Measurements from ENCODE around the gene TPST1. TPM values are rescaled to one million over a fixed set of nuclear protein-coding genes. Genes with fewer than 3 reads are reported as not detected.

TPST1 gene
- total RNA-seq, 1 donor from 2014 or later, result 21.9 TPM

DNA sequence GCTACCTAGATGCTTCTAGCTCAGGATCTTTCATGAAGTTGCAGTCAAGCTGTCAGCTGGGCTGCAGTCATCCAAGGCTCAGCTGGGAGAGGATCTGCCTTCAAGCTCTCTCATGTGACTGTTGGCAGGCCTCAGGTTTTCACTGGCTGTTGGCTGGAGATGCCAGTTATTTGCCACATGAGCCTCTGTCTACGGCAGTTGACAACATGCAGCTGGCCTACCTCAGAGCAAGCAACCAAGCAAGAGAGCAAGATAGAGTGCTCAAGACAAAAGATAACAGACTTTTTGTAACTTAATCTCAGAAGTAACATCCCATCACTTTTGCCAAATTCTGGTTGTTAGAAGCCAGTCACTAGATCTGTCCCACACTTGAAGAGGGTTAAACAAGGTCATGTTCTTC is 125.8 kb downstream of the TPST1 start:
- TF ChIP-seq, protein P1, sequence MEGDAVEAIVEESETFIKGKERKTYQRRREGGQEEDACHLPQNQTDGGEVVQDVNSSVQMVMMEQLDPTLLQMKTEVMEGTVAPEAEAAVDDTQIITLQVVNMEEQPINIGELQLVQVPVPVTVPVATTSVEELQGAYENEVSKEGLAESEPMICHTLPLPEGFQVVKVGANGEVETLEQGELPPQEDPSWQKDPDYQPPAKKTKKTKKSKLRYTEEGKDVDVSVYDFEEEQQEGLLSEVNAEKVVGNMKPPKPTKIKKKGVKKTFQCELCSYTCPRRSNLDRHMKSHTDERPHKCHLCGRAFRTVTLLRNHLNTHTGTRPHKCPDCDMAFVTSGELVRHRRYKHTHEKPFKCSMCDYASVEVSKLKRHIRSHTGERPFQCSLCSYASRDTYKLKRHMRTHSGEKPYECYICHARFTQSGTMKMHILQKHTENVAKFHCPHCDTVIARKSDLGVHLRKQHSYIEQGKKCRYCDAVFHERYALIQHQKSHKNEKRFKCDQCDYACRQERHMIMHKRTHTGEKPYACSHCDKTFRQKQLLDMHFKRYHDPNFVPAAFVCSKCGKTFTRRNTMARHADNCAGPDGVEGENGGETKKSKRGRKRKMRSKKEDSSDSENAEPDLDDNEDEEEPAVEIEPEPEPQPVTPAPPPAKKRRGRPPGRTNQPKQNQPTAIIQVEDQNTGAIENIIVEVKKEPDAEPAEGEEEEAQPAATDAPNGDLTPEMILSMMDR (conservative IDR thresholded peaks at IDR 0.05), result no peak
- H3K27me3 Mint-ChIP-seq (ENCODE audit: low read depth), result no peaks in the 10 kb centered on the region
- DNase-seq (ENCODE audit: low read depth, low spot score), result no peak
- no peak overlapping the region for H3K27ac Mint-ChIP-seq (ENCODE audit: unreplicated experiment)
- peaks cover 5% of the 10 kb centered on the region for H3K9me3 Mint-ChIP-seq
- H3K4me1 Mint-ChIP-seq, result no peaks in the 10 kb centered on the region
- no peak overlapping the region for H3K4me3 Mint-ChIP-seq
- H3K36me3 Mint-ChIP-seq (ENCODE audit: low read depth), result peaks cover 5% of the 10 kb centered on the region

DNA sequence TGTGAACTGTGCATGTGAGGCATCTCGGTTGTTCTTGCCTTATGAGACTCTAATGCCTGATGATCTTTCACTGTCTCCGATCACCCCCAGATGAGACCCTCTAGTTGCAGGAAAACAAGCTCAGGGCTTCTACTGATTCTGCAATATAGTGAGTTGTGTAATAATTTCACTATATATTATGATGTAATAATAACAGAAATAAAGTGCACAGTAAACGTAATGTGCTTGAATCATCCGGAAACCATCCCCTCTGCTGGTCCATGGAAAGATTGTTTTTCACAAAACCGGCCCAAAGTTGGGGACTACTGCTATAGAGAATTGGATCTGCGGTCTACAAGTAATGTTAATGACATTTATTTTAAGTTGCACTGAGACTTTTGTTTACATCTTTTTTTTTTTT is 126.7 kb downstream of the TPST1 start:
- no peak for DNase-seq (ENCODE audit: low read depth, low spot score)
- H3K4me1 Mint-ChIP-seq, result no peaks in the 10 kb centered on the region
- H3K27me3 Mint-ChIP-seq (ENCODE audit: low read depth), result no peaks in the 10 kb centered on the region
- peaks cover 12% of the 10 kb centered on the region for H3K36me3 Mint-ChIP-seq (ENCODE audit: low read depth)
- TF ChIP-seq, protein P1 (conservative IDR thresholded peaks at IDR 0.05), result no peak
- H3K27ac Mint-ChIP-seq (ENCODE audit: unreplicated experiment), result no peak overlapping the region
- no peak overlapping the region for H3K4me3 Mint-ChIP-seq
- H3K9me3 Mint-ChIP-seq, result peaks cover 12% of the 10 kb centered on the region

GRCh38 chr7:66333443-66333842 is 128.3 kb downstream of the TPST1 start:
- Mint-ChIP-seq H3K36me3 (ENCODE audit: low read depth) (peaks cover 16% of the 10 kb centered on the region), H3K4me3 (no peak overlapping the region), H3K4me1 (no peaks in the 10 kb centered on the region), H3K27me3 (ENCODE audit: low read depth) (no peaks in the 10 kb centered on the region), H3K27ac (ENCODE audit: unreplicated experiment) (no peak overlapping the region), H3K9me3 (peaks cover 14% of the 10 kb centered on the region)
- no peak for DNase-seq (ENCODE audit: low read depth, low spot score)
- TF ChIP-seq, protein P1 (conservative IDR thresholded peaks at IDR 0.05), result no peak

GRCh38 chr7:66335318-66335717 is 130.2 kb downstream of the TPST1 start:
- H3K27ac Mint-ChIP-seq (ENCODE audit: unreplicated experiment), result no peak overlapping the region

GRCh38 chr7:66336760-66337159 is 131.6 kb downstream of the TPST1 start:
- Mint-ChIP-seq H3K4me3 (no peak overlapping the region), H3K27me3 (ENCODE audit: low read depth) (no peaks in the 10 kb centered on the region), H3K4me1 (no peaks in the 10 kb centered on the region), H3K27ac (ENCODE audit: unreplicated experiment) (no peak overlapping the region), H3K36me3 (ENCODE audit: low read depth) (peaks cover 26% of the 10 kb centered on the region), H3K9me3 (peaks cover 28% of the 10 kb centered on the region)
- DNase-seq (ENCODE audit: low read depth, low spot score), result no peak
- TF ChIP-seq, protein P1 (conservative IDR thresholded peaks at IDR 0.05), result no peak

More at GRCh38 chr7:66335318-66335717, 130.2 kb downstream of the TPST1 start:
- Mint-ChIP-seq H3K27me3 (ENCODE audit: low read depth) (no peaks in the 10 kb centered on the region), H3K36me3 (ENCODE audit: low read depth) (peaks cover 21% of the 10 kb centered on the region), H3K4me3 (no peak overlapping the region), H3K9me3 (peaks cover 22% of the 10 kb centered on the region), H3K4me1 (no peaks in the 10 kb centered on the region)
- no peak for DNase-seq (ENCODE audit: low read depth, low spot score)
- TF ChIP-seq, protein P1 (conservative IDR thresholded peaks at IDR 0.05), result no peak

- DNase-seq (ENCODE audit: low read depth, low spot score), result no peak
- no peak overlapping the region for H3K27ac Mint-ChIP-seq (ENCODE audit: unreplicated experiment)
- H3K4me3 Mint-ChIP-seq, result no peak overlapping the region
- no peaks in the 10 kb centered on the region for H3K4me1 Mint-ChIP-seq
- TF ChIP-seq, protein P1 (conservative IDR thresholded peaks at IDR 0.05), result no peak
- H3K36me3 Mint-ChIP-seq (ENCODE audit: low read depth), result peaks cover 26% of the 10 kb centered on the region
- H3K27me3 Mint-ChIP-seq (ENCODE audit: low read depth), result no peaks in the 10 kb centered on the region
- peaks cover 28% of the 10 kb centered on the region for H3K9me3 Mint-ChIP-seq
Observed at GRCh38 chr7:66339141-66339540, 134.0 kb downstream of the TPST1 start.

Measured in neural crest cell (in vitro differentiated cells).